Bronchus fibroblast of lung (primary cell): Measurements from ENCODE around the gene NR2F2. TPM values are rescaled to one million over a fixed set of nuclear protein-coding genes. Genes with fewer than 3 reads are reported as not detected.

ENCODE experiments used
- total RNA-seq: library from RNA; depleted of rRNA; stranded (reverse); fragments of >200 nt; gene quantifications from 2 replicates; pipeline ENCODE4 v1.2.3, GENCODE V29; 2015

Gene NR2F2
- total RNA-seq, result 13.8 and 21.4 TPM in 2 replicates

DNA sequence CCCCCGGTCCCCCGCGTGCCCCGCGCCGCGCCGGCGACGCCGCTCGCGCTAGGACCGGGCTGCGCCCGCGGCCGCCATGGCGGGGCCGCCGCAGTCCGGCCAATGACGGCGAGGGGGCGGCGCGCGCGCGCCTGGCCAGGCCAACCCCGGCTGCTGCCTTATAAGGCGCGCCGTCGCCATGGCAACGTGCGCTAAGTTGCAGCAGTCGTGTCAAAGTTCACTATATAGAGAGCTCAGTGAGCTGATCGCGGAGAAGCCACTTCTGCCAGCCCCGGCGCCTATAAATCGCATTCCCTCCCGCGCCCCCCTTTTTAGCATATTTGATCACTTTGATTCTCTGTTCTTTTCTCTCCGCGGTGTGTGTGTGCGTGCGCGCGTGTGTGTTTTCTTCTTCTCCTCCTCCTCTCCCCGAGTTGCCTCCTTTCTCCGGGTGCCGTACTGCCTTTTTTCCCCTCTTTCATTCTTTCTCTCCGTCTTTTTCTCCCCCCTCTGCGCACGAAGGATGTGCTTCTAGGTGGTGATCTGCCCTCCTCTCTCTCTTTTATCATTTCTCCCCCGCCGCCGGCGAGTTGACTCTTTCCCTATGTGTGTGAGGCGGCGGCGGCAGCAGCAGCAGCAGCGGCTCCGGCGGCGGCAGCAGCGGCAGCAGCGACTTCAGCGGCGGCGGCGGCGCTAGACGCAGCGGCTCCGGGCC is at the start of gene NR2F2:
TSS of gene NR2F2 (plus strand) at position 251 of the 694 bp plus-strand sequence. CDS start 1,406 bp downstream, outside the sequence.

